ENCODE results near the gene TBL3.
A peak's percentile ranks its signal among the peaks of the same experiment; 100 is the strongest.

The TBL3 gene

DNA sequence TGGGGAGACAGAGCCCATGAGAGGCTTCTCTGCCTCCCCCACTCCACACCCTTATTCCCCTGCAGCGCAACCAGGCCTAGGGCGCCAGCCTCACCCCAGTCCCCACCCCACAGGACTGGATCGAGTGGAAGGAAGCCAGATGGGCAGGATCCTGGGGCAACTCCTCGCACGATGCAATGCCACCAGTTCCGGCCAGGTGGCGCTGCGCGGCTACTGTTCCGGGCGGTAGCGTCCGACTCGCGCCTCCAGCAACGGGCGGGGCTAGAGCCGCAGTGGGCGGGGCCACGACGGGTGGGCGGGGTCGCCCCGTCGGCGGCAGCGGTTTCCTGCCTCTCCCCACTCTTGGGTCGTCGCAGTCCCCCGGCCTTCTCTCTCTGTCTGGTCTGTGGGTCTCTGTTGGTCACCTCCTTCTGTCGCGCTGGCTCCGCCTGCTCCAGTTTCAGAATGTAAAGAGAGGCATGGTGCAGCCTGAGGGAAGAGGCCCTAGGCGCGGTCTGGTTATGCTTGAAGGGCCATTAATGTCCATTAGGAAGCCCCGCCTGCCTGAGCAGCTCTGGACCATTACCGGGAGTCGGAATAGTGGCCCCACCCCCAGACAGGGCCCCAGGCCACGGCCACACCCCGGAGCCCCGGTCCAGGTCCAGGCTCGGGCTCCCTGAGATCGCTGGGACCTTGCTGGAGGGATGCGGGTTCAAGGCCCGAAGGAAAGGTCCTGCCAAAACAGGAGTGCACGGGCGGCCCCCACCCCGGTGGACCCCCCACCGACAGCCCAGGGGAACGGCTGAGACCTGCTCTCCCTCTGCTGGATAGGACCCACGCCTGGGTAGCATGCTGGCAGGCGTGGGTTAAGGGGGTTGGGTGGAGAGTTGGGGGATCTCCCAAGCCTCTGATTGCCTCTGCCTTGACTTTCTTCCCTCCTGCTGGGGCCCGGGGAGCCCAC lies 51.5 kb downstream of the TBL3 start:
- peak; percentile 46 for TF ChIP-seq ZBTB7A (IDR thresholded peaks at IDR 0.05; ENCODE audit: low read depth)
- TF ChIP-seq TEAD4 (IDR thresholded peaks at IDR 0.05): peak; percentile 46
- 0 out of 2 replicates have a peak, but pooled peaks have one; percentile 13 for TF ChIP-seq YY1 (IDR thresholded peaks at IDR 0.05; ENCODE audit: low read depth)
- TF ChIP-seq CREB1 (IDR thresholded peaks at IDR 0.05; ENCODE audit: low read depth): peak; percentile 10; the same call in 1 of the 2 replicates
- TF ChIP-seq CEBPB (IDR thresholded peaks at IDR 0.05): no peak
- TF ChIP-seq, protein P1, sequence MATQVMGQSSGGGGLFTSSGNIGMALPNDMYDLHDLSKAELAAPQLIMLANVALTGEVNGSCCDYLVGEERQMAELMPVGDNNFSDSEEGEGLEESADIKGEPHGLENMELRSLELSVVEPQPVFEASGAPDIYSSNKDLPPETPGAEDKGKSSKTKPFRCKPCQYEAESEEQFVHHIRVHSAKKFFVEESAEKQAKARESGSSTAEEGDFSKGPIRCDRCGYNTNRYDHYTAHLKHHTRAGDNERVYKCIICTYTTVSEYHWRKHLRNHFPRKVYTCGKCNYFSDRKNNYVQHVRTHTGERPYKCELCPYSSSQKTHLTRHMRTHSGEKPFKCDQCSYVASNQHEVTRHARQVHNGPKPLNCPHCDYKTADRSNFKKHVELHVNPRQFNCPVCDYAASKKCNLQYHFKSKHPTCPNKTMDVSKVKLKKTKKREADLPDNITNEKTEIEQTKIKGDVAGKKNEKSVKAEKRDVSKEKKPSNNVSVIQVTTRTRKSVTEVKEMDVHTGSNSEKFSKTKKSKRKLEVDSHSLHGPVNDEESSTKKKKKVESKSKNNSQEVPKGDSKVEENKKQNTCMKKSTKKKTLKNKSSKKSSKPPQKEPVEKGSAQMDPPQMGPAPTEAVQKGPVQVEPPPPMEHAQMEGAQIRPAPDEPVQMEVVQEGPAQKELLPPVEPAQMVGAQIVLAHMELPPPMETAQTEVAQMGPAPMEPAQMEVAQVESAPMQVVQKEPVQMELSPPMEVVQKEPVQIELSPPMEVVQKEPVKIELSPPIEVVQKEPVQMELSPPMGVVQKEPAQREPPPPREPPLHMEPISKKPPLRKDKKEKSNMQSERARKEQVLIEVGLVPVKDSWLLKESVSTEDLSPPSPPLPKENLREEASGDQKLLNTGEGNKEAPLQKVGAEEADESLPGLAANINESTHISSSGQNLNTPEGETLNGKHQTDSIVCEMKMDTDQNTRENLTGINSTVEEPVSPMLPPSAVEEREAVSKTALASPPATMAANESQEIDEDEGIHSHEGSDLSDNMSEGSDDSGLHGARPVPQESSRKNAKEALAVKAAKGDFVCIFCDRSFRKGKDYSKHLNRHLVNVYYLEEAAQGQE (IDR thresholded peaks at IDR 0.05; ENCODE audit: low read depth): no peak
- 0 out of 2 replicates have a peak, but pooled peaks have one; percentile 37 for TF ChIP-seq TAF1 (IDR thresholded peaks at IDR 0.05; ENCODE audit: low read depth)
- TF ChIP-seq, protein P2, sequence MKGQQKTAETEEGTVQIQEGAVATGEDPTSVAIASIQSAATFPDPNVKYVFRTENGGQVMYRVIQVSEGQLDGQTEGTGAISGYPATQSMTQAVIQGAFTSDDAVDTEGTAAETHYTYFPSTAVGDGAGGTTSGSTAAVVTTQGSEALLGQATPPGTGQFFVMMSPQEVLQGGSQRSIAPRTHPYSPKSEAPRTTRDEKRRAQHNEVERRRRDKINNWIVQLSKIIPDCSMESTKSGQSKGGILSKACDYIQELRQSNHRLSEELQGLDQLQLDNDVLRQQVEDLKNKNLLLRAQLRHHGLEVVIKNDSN (IDR thresholded peaks at IDR 0.05): no peak
- TF ChIP-seq FOXM1 (IDR thresholded peaks at IDR 0.05; ENCODE audit: borderline replicate concordance, low read depth): no peak
- TF ChIP-seq EP300 (IDR thresholded peaks at IDR 0.05; ENCODE audit: borderline replicate concordance): peak; percentile 49; the same call in 1 of the 2 replicates
- no peak; the same call in 1 of the 2 replicates for TF ChIP-seq NFIC (IDR thresholded peaks at IDR 0.05)
- TF ChIP-seq EGR1 (IDR thresholded peaks at IDR 0.05): no peak
- TF ChIP-seq RAD21 (IDR thresholded peaks at IDR 0.05; ENCODE audit: low read depth): peak; percentile 98
- peak; percentile 57 for TF ChIP-seq TCF12 (IDR thresholded peaks at IDR 0.05; ENCODE audit: low read depth)
- TF ChIP-seq, protein P3, sequence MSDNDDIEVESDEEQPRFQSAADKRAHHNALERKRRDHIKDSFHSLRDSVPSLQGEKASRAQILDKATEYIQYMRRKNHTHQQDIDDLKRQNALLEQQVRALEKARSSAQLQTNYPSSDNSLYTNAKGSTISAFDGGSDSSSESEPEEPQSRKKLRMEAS (IDR thresholded peaks at IDR 0.05): peak; percentile 52

DNA sequence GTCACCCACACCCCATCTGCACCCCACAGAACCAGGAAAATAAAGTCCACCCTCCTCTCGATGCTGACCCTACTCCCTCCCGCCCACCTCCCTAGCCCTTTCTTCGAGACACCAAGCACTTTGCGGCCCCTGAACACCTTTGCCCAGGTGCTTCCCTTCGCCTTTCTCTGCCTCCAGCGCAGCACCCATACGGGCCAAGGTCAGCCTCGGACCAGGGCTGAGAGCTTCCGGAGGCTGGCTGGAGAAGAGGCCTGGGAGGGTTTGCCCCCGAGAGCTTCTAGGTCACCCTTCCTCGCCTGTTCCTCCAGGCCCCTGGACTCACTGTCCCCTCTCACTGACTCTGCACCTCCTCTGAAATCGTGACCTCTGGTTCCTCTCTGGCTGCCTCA lies 52.2 kb downstream of the TBL3 start:
- no peak for TF ChIP-seq TEAD4 (IDR thresholded peaks at IDR 0.05)
- TF ChIP-seq, protein P1 (IDR thresholded peaks at IDR 0.05; ENCODE audit: low read depth): no peak
- TF ChIP-seq EP300 (IDR thresholded peaks at IDR 0.05; ENCODE audit: borderline replicate concordance): no peak
- TF ChIP-seq, protein P2 (IDR thresholded peaks at IDR 0.05): no peak
- TF ChIP-seq EGR1 (IDR thresholded peaks at IDR 0.05): no peak
- TF ChIP-seq ZBTB7A (IDR thresholded peaks at IDR 0.05; ENCODE audit: low read depth): no peak
- no peak for TF ChIP-seq YY1 (IDR thresholded peaks at IDR 0.05; ENCODE audit: low read depth)
- TF ChIP-seq TCF12 (IDR thresholded peaks at IDR 0.05; ENCODE audit: low read depth): no peak
- no peak for TF ChIP-seq NFIC (IDR thresholded peaks at IDR 0.05)
- no peak for TF ChIP-seq TAF1 (IDR thresholded peaks at IDR 0.05; ENCODE audit: low read depth)
- TF ChIP-seq CEBPB (IDR thresholded peaks at IDR 0.05): no peak
- TF ChIP-seq RAD21 (IDR thresholded peaks at IDR 0.05; ENCODE audit: low read depth): no peak
- TF ChIP-seq, protein P3 (IDR thresholded peaks at IDR 0.05): no peak
- no peak for TF ChIP-seq CREB1 (IDR thresholded peaks at IDR 0.05; ENCODE audit: low read depth)

DNA sequence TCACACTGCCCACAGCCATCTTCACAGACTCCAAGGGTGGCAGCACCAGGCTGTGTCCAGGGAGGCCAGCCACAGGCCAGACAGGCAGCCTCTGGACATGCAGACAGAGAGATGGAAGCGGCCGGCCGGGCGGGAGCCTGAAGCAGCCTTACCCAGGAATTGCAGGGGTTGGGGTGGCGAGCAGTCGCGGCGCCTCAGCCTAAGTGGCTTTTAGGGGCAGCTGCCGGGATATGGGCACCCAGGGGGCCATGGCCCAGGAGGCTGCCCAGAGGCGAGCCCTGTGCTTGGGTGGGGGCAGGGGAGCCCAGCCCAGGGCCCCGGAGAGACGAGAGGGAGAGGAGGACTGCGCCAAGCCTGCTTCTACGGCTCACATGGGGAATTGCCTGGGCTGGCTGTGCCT lies 53.4 kb downstream of the TBL3 start:
- TF ChIP-seq, protein P3 (IDR thresholded peaks at IDR 0.05): no peak
- TF ChIP-seq CREB1 (IDR thresholded peaks at IDR 0.05; ENCODE audit: low read depth): no peak
- TF ChIP-seq EP300 (IDR thresholded peaks at IDR 0.05; ENCODE audit: borderline replicate concordance): no peak
- TF ChIP-seq NFIC (IDR thresholded peaks at IDR 0.05): no peak
- TF ChIP-seq, protein P1 (IDR thresholded peaks at IDR 0.05; ENCODE audit: low read depth): no peak
- TF ChIP-seq, protein P2 (IDR thresholded peaks at IDR 0.05): no peak
- no peak for TF ChIP-seq EGR1 (IDR thresholded peaks at IDR 0.05)
- no peak for TF ChIP-seq TEAD4 (IDR thresholded peaks at IDR 0.05)
- TF ChIP-seq TAF1 (IDR thresholded peaks at IDR 0.05; ENCODE audit: low read depth): no peak
- TF ChIP-seq FOXM1 (IDR thresholded peaks at IDR 0.05; ENCODE audit: borderline replicate concordance, low read depth): no peak
- no peak for TF ChIP-seq CEBPB (IDR thresholded peaks at IDR 0.05)
- no peak for TF ChIP-seq TCF12 (IDR thresholded peaks at IDR 0.05; ENCODE audit: low read depth)
- no peak for TF ChIP-seq ZBTB7A (IDR thresholded peaks at IDR 0.05; ENCODE audit: low read depth)
- no peak for TF ChIP-seq YY1 (IDR thresholded peaks at IDR 0.05; ENCODE audit: low read depth)
- TF ChIP-seq RAD21 (IDR thresholded peaks at IDR 0.05; ENCODE audit: low read depth): no peak
